ELR (cell line): ENCODE results near the gene ACAP2.
"Not testable (repeated sequence)": the region's sequence is repeated elsewhere in the genome, so short reads cannot be mapped to it uniquely, and the experiment has no call there.

Experiments used
- DNase-seq: peaks from one replicate; pipeline ENCODE4 v3.0.0-alpha.2; 2015; ENCODE audit warnings: low read depth

The ACAP2 gene

DNA sequence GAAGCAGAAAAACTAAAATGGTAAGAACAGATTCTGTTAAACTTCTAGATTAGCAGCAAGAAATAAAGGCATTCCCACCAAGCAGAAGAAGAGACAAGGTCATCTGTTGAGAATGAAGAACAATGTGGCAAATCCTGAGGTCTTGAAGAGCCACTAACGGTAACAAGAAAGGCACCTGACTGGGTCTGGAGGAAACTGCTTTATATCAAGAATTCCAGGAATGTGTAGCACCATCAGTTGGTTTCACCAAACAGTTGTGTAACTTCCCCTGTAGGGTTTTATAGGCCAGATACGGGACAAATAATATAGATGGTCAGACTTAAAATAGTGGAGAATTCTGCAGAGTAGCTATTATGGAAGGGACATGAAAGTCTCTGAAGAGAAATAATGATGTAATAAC lies 57.3 kb downstream of the ACAP2 start:
- DNase-seq = peak; percentile 57

DNA sequence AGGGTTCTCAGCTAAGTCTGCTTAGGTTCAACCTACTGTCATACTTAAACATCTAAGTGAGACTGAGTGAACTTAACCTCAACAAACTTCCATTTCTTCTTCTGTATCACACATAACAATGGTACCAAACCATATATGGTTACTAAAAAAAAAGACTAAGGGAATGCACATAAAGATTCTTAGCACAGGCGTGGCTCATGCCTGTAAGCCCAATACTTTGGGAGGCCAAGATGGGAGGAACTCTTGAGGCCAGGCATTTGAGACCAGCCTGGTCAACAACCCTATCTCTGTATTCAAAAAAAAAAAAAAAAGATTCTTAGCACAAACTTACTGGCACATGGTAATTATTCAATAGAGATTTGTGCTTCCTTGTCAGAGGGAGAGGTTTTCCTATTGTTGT lies 57.9 kb downstream of the ACAP2 start:
- DNase-seq = no peak

DNA sequence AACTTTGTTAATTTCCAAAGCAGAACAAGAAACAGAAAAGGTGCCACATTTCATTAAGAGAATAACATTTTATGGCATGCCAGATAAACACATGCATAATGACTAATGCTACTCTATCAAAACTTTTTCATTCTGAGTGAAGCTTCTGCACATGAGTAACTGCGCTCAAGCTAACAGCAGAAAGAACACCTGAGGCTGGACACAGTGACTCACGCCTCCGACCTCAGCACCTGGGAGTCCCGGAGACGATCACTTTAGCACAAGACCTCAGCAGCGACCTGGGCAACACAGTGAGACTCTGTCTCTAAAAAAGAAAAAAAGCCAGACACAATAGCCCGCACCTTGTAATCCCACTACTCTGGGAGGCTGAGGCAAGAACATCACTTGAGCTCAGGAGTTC lies 70.6 kb downstream of the ACAP2 start:
- no peak for DNase-seq

DNA sequence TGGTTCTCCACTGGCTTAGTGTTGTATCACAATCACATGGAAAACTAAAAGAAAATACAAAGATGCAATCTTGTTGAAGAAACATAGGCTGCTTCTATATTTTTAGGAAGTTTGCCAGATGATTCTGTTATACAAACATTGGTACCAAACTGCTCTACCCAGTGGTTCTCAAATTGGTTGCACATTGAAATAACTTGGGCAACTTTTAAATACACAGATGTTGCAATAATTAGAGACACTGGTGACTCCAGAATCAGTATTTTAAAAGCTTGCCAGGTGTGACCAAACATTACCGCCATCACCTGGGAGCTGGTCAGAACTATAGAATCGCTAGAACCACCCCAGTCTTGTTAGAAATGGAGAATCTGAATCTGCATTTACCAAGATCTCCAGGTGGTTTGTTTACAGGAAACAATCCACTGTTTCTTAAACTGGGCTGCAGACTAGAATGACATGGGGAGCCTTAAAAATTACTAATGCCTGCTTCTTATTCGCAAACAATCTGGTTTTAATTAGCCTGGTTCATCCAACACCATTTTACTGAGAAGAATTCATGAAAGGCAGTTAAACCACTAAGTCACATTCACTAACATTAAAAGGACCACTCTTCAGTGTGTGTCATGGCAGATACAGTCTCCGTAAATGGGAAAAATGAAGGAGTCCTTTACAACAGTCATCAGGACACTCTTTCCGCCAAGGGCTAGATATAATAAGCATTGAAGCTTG lies 76.5 kb downstream of the ACAP2 start:
- no peak for DNase-seq

DNA sequence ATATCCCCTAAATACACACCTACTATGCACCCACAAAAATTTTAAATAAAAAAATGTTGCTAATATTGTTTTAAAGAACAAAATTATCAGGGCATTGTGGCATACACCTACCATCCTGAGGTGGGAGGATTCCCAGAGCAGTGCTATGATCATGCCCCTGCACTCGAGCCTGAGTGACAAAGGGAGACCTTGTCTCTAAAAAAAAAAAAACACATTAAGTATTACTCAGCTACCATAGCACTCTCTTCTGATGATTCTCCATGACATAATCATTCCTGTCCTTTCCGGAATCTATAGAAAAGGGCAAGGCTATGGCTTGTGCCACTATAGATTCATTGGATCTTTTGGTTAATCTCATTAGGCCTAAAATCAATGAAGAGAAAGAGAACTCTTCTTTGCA lies 77.4 kb downstream of the ACAP2 start:
- DNase-seq = peak; percentile 35

DNA sequence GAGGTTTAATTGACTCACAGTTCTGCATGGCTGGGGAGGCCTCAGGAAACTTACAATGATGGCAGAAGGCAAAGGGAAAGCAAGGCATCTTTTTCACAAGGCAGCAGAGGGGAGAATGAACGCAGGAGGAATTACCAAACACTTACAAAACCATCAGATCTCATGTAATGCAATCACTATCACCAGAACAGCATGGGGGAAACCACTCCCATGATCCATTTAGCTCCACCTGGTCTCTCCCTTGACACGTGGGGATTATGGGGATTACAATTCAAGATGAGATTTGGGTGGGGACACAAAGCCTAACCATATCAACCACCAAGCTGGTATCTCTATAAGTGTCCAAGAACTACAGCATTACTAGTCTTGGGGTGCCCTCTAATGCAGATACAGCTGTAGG lies 85.0 kb downstream of the ACAP2 start:
- DNase-seq = not testable (repeated sequence)

DNA sequence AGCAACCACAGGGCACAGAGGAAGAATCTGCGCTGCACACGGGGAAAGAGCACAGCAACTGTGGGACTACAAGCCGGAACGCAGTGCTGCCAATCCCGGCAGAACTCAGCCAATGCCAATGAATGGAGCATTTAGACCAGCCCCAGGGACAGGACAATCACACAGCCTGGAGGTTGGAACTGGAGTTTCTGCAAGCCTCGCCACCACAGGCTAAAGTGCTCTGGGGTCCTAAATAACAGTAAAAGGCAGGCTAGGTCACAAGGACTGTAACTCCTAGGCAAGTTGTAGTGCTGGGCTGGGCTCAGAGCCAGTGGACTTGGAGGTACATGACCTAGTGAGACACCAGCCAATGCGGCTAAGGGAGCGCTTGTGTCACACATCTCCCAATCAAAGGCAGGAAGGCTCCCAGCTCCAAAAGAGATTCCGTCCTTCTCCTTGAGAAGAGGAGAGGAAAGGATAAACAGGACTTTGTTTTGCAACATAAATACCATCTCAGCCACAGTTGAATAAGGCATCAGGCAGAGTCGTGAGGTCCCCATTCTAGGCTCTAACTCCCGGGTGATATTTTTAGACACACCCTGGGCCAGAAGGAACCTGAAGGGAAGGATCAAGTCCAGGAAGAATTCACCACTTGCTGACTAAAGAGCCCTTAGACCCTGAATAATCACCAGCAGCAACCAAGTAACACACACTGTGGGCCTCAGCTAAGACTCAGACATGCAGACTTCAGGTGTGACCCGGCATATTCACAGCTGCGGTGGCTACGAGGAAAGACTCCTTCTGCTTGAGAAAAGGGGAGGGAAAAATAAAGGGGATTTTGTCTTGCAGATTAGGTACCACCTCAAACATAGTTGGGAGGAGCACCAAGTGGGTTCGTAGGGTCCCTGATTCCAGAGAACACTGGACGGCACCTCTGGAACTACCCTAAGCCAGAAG lies 86.4 kb downstream of the ACAP2 start:
- no peak for DNase-seq

DNA sequence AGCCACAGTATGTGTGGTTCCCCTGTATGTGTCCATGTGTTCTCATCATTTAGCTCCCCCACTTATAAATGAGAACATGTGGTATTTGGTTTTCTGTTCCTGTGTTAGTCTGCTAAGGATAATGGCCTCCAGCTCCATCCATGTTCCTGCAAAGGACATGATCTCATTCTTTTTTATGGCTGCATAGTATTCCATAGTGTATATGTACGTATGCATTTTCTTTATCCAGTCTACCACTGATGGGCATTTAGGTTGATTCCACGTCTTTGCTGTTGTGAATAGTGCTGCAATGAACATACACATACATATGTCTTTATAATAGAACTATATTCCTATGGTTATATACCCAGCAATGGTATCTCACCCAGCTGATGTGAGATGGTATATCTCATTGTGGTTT lies 88.8 kb downstream of the ACAP2 start:
- DNase-seq = not testable (repeated sequence)

DNA sequence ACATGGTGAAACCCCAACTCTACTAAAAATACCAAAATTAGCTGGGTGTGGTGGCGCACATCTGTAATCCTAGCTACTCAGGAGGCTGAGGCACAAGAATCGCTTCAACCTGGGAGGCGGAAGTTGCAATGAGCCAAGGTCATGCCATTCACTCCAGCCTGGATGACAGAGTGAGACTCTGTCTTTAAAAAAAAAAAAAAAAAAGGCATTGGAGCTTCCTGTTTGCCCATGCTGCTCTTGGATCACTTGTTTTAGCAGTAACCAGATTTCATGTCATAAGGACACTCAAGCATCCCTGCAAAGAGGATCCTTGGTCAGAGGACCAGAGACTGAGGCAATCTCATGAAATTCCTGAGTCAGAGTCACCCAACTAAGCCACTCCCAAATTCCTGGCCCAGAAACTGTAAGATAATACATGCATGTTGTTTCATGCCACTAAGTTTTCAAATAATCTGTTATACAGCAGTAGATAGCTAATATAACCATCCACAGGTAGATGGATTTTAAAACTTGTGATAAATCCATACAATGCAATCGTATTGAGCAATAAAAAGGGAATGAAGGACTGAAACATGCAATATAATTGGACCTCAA lies 89.8 kb downstream of the ACAP2 start:
- peak; percentile 72 for DNase-seq

DNA sequence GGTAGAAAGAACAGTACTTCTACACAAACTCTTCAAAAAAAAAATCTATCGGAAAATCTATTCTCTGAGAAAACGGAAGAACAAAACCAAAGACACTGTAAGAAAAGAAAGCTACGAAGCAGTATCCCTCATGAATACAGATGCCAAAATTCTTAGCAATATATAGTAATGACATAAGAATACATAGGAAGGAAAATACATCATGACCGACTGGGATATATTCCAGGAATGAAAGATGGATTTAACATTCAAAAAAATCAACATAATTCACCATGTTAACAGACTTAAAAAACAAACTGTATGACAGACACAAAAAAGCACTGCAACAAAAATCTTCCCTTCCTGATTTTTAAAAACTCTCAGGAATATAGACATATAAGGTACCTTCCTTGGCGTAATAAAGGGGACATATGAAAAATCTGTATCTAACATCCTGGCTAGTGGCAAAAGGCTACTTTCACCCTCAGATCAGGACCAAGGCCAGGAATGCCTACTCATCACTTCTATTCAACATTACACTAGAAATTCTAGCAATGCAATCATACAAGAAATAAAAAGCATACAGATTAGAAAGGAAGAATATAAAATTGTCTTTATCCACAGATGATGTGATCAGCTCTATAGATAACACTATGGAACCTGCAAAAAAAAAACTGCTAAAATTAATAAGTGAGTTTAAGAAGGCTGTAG lies 94.2 kb downstream of the ACAP2 start:
- DNase-seq = no peak

DNA sequence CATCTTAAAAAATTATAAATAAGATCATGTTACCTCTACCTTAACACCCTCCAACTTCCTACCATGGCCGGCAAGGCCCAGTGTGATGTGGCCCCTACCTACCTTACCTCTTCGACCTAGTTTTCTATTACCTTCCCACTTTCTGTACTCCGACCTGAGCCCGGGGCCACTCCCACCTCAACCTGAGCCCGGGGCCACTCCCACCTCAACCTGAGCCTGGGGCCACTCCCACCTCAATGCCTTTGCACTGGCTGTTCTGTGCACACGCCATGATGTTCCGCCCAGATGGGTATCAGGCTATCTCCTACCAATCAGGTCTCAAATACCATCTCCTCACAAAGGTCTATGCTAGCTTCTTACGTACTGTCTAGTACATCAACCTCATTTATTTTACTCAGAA lies 105.1 kb downstream of the ACAP2 start:
- DNase-seq = no peak

DNA sequence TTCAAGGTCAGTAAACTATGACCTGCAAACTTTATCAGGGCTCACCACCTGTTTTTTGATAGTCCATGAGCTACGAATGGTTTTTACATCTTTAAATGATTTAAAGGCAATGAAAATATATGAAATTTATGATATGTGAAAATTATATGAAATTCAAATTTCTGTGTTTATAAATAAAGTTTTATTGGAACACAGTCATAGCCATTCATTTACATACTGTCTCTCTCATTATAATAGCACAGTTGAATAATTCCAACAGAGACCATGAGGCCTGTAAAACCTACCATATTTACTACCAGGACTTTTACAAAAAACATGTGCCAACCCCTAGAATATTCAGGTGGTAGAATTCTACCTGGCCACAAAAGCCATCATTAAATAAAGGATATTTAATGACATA lies 107.9 kb downstream of the ACAP2 start:
- DNase-seq = no peak

DNA sequence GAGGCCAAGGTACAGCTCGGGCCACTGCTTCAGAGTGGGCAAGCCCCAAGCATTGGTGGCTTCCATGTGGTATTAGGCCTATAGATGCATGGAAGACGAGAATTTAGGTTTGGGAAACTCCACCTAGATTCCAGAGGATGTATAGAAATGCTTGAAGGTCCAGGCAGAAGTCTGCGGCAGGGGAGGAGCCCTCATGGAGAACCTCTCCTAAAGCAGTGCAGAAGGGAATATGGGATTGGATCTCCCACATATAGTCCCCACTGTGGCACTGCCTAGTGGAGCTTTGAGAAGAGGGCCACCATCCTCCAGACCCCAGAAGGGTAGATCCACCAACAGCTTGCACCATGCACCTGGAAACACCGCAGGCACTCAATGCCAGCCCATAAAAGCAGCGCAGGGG lies 123.8 kb downstream of the ACAP2 start:
- DNase-seq = no peak

DNA sequence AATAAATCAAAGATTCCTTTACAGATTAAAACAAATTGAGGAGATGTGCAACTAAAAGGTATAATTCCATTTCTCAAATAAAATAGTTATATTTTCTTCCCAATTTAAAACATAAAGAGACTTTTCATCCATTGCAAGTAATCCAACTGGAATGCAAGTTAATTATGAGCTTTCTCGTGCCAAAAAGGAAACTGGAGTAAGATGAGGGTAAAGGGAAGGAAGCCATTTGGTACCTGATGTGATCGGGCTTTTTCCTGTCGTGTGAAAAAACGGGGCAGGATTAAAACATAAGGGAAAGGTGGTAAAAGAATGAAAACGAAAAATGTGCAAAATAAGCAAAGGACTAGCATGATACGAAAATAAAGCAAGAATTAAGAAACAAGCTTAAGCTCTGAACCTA lies 130.1 kb downstream of the ACAP2 start:
- no peak for DNase-seq

DNA sequence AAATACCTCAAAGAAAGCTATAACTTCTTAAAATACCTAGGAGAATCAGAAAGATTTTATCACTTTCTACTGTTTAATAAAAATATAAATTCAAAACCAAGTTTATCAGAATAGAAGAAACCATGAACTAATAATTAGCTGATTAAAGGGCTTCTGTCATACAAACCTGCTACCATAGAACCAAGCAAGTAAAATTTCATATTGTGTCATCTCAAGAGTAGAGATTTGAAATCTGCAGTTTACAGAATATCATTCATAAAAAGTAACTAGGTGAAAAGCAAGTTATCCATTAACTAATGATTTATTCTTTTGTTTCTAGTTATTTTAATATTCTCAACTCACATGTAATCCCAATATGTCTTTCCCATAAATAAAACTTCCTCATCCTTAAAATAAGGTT lies 135.1 kb downstream of the ACAP2 start:
- DNase-seq = no peak

DNA sequence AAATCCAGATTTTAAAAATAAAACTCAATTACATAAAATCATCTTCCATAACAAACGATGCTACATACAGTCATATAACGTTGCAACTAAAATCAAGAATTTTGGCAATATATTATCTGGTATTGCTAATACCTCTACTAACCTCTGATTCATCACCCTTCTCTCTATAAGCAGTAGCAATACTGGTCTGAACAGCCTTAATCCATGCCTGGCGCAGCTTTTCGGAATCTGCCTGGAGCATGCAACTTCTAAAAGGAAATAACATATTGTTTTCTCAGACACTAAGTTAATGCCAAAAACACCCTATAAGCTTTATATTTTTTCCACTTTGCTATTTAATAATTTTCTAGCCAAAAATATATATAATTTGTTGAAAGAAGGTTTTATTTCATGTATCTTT lies 136.5 kb downstream of the ACAP2 start:
- DNase-seq = no peak

DNA sequence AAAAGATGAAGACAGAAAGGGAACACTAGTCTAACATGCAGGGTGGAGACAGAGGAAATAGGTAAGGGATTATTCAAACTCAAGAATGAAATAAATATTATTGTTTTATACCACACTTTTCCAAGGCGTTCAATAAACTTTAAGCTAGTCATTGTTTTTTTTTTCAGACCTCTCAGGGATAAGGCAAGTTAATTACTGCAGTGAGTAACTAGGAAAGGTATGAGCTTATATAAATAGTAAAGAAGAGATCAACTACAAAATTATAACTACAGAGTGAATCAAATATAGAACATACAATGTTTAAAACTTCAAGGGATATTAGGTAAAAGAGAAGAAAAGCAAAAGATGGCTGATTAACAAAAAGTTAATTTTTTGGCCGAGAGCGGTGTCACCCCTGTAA lies 140.4 kb downstream of the ACAP2 start:
- peak; percentile 48 for DNase-seq

DNA sequence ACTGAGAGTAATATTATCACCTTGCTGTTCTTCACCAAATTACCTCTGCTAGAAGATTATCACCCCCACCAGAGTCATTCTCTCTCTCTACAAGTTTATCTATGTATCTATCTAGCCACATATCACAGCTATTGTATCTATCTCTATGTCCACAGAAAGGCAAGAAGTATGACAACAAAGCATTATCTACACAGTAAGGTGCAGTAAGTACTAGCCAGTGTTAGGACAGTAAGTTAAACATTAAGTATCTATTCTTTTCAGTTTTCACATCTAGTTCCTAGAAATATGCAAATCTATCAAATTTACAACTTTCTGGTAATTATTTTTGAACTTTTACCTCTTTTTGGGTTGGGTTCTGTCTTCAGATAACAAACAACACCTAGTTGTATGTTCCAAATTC lies 145.4 kb downstream of the ACAP2 start:
- DNase-seq = no peak

DNA sequence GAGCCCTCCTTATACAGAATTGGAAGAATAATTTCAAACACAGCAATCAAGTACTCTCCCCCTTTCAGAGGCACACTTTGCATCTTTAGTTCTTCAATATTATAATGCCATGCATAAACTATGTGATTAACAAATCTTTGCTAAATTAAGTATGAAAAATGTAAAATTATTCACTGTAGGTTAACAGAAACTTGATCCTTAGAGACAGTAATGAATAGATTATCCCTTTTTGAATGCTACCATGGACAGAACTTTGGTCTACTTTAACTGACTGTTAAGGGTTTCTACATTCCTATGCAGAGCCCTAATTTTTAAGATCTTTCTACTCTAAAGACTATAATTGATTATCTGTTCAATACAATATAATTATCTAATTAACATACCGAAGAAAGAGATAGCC lies 146.2 kb downstream of the ACAP2 start:
- DNase-seq = no peak

DNA sequence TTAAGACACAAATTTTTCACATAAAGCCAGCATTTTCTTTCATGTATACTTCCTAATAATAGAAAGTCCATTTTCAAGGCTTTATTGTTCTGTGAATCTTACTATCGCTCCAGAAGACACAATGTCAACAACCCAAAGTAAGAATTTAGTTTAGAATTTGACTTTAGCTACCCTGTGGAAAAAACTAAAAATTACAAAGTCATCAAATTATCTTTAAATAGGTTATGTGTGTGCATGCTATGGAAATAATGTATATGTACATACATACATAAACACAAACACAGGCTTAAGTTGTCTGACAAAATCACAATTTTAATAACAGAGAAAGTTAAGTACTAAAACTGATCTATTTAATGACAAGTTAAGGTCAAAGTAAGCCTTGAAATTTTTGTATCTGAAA lies 151.7 kb downstream of the ACAP2 start:
- DNase-seq = no peak

DNA sequence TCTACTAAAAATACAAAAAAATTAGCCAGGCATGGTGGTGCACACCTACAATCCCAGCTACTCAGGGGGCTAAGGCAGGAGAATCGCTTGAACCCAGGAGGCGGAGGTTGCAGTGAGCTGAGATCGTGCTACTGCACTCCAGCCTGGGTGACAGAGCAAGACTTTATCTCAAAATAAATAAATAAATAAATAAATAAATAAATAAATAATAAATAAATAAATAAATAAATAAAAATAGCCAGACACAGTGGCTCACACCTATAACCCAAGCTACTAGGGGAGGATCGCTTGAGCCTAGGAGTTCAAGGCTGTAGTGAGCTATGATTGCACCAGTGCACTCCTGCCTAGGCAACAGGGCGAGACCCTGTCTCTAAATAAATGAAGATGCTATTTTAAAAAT lies 152.2 kb downstream of the ACAP2 start:
- DNase-seq = not testable (repeated sequence)

DNA sequence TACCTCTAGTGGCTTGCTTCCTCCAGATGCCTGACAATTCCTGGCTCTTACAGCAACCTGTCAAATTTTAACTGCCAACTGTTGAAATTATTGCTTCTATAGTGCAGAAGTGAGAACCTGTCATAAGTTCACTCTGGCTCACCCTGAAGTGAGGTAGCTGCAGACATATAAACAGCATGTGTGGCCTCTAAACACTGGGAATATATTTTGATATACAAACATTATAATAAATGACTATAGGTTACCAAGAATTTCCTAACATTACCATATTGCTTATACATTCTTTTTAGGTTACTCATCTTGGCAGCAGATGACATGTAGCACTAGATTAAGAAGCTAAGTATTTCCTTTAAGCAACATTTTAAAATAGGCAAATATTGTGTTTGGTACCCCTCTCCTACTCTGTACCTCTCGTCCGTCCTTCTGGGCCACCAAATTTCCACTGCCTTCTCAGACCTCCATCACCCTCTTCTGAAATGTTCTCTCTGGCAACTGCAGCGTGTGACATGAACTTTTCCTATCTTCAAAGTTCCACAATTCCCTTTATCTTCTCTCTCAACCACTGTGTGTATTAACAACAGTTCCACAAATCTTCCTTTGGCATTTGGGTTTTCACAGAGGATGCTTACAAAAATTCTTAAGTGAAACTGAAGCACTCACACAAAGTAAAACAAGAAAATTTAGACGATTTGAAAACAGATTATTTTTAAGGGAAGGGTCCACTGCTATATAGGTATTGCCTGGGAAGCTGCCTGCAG lies 156.5 kb downstream of the ACAP2 start:
- DNase-seq = peak; percentile 84
